Memory B cell (primary cell): Measurements from ENCODE around the gene MARCHF6.
"Not testable (repeated sequence)": the region's sequence is repeated elsewhere in the genome, so short reads cannot be mapped to it uniquely, and the experiment has no call there.

ENCODE experiments used
- ATAC-seq: fragments of 150-1000 bp; cut with Tn5 transposase; 2 replicates; pipeline ENCODE4 v1.10.0; 2021; ENCODE audit warnings: low read depth, mild to moderate bottlenecking, moderate library complexity
- DNase-seq, 2 donors: peaks; one replicate each; pipeline ENCODE4 v3.0.0; 2022; ENCODE audit warnings: low spot score in 2 of 2
- H3K27ac Mint-ChIP-seq: one replicate; pipeline ENCODE4 v1.8.0; 2022; ENCODE audit warnings: mild to moderate bottlenecking, moderate library complexity, mixed read lengths
- H3K27me3 Mint-ChIP-seq: one replicate; pipeline ENCODE4 v1.8.0; 2022; ENCODE audit warnings: mixed read lengths
- H3K36me3 Mint-ChIP-seq: one replicate; pipeline ENCODE4 v1.8.0; 2022; ENCODE audit warnings: mild to moderate bottlenecking, mixed read lengths
- H3K4me1 Mint-ChIP-seq: one replicate; pipeline ENCODE4 v1.8.0; 2022; ENCODE audit warnings: mixed read lengths
- H3K4me3 Mint-ChIP-seq: one replicate; pipeline ENCODE4 v1.8.0; 2022; ENCODE audit warnings: mild to moderate bottlenecking, moderate library complexity, mixed read lengths
- H3K9me3 Mint-ChIP-seq: one replicate; pipeline ENCODE4 v1.8.0; 2022; ENCODE audit warnings: mixed read lengths

Gene MARCHF6

DNA sequence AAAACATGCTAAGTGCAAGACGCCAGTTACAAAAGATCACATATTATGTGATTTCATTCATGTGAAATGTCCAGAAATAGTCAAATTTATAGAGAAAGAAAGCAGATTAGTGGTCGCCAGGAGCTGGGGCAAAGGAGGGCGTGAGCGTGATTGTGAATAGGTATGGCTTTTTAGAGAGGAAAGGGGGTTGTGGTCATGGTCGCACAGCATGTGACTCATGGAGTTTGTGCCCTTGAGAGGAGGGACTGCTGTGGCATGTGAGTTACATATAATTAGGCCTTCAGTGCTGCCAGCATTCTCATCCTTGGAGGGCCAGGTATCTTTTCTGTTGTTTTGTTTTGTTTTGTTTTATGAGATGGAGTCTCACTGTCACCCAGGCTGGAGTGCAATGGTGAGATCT is 21.2 kb upstream of the MARCHF6 start:
- ATAC-seq (no peak), DNase-seq (no peak)
- Mint-ChIP-seq H3K36me3 (no peaks in the 10 kb centered on the region), H3K4me1 (peaks cover 12% of the 10 kb centered on the region), H3K27ac (no peak overlapping the region), H3K9me3 (no peaks in the 10 kb centered on the region), H3K4me3 (no peak overlapping the region), H3K27me3 (peaks cover 21% of the 10 kb centered on the region)

DNA sequence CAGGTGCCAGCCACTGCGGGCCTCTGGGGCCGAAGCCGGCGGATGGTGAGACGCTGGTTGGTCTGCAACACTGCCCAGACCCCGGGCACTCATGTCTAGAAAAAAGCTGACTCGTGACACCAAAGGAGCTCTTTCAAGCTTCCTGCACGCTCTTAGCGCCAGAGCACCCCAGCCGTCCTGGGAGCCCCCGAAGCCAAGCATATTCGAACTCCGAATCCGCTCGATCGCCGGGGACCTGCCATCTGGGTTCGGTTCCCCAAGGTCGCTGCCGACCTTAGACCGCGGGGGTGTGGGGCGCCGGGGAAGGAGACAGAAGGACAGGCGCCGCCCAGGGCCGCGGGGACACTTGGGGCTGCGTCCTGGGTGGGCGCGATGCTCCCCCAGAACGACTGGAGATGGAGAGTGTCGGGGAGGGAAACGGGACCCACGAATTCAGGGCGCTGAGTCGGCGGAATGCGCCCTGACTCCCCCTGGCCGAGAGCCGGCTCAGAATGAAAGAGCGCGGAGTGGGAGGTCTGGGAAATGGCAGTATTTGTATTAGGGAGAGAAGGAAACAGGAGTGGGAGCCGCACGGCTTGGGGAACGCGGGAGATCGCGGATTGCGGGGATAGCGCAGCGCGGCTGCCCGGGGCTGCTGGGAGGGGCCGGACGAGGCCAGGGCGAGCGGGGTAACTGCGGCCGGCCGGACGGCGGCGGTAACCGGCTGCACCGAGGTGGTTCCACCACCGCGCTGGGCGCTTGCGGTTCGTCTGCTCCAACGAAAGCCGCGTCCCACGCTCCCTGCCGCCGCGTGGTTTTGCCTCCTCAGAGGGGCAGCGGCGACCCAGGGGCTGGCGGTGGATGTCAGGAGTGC is 20.1 kb upstream of the MARCHF6 start:
- Mint-ChIP-seq H3K4me1 (peaks cover 12% of the 10 kb centered on the region), H3K36me3 (no peaks in the 10 kb centered on the region), H3K4me3 (peak overlapping the region; percentile 87), H3K9me3 (no peaks in the 10 kb centered on the region), H3K27ac (no peak overlapping the region), H3K27me3 (peaks cover 21% of the 10 kb centered on the region)
- DNase-seq (peak in 1 of 2 donors; percentile 22), ATAC-seq (peak; percentile 67)

GRCh38 chr5:10334831-10335230 is 18.7 kb upstream of the MARCHF6 start:
- Mint-ChIP-seq H3K27ac (no peak overlapping the region), H3K36me3 (no peaks in the 10 kb centered on the region), H3K4me3 (no peak overlapping the region), H3K27me3 (peaks cover 21% of the 10 kb centered on the region), H3K4me1 (peaks cover 12% of the 10 kb centered on the region), H3K9me3 (no peaks in the 10 kb centered on the region)
- ATAC-seq (peak; percentile 44), DNase-seq (no peak)

GRCh38 chr5:10335711-10336470 is 17.6 kb upstream of the MARCHF6 start:
- no peak overlapping the region for H3K27ac Mint-ChIP-seq
- no peak for DNase-seq
- no peak overlapping the region for H3K4me3 Mint-ChIP-seq
- H3K27me3 Mint-ChIP-seq: peaks cover 21% of the 10 kb centered on the region
- H3K9me3 Mint-ChIP-seq: no peaks in the 10 kb centered on the region
- no peak for ATAC-seq
- peaks cover 12% of the 10 kb centered on the region for H3K4me1 Mint-ChIP-seq
- no peaks in the 10 kb centered on the region for H3K36me3 Mint-ChIP-seq

GRCh38 chr5:10337107-10337506 is 16.4 kb upstream of the MARCHF6 start:
- Mint-ChIP-seq H3K9me3 (no peaks in the 10 kb centered on the region), H3K27me3 (peaks cover 12% of the 10 kb centered on the region)
- no peak for DNase-seq

GRCh38 chr5:10337986-10338385 is 15.5 kb upstream of the MARCHF6 start:
- Mint-ChIP-seq H3K4me3 (no peak overlapping the region), H3K4me1 (peaks cover 12% of the 10 kb centered on the region), H3K27ac (no peak overlapping the region), H3K36me3 (no peaks in the 10 kb centered on the region), H3K9me3 (no peaks in the 10 kb centered on the region), H3K27me3 (peaks cover 10% of the 10 kb centered on the region)
- DNase-seq (no peak), ATAC-seq (no peak)

More at GRCh38 chr5:10337107-10337506, 16.4 kb upstream of the MARCHF6 start:
- Mint-ChIP-seq H3K27ac (no peak overlapping the region), H3K4me1 (peaks cover 12% of the 10 kb centered on the region), H3K36me3 (no peaks in the 10 kb centered on the region), H3K4me3 (no peak overlapping the region)
- no peak for ATAC-seq

- ATAC-seq (no peak), DNase-seq (no peak)
- H3K27me3 Mint-ChIP-seq: peaks cover 8% of the 10 kb centered on the region
- no peaks in the 10 kb centered on the region for H3K36me3 Mint-ChIP-seq
- no peaks in the 10 kb centered on the region for H3K9me3 Mint-ChIP-seq
- peaks cover 7% of the 10 kb centered on the region for H3K4me1 Mint-ChIP-seq
- H3K27ac Mint-ChIP-seq: no peak overlapping the region
- no peak overlapping the region for H3K4me3 Mint-ChIP-seq
Observed at GRCh38 chr5:10338686-10339057, 14.8 kb upstream of the MARCHF6 start.

DNA sequence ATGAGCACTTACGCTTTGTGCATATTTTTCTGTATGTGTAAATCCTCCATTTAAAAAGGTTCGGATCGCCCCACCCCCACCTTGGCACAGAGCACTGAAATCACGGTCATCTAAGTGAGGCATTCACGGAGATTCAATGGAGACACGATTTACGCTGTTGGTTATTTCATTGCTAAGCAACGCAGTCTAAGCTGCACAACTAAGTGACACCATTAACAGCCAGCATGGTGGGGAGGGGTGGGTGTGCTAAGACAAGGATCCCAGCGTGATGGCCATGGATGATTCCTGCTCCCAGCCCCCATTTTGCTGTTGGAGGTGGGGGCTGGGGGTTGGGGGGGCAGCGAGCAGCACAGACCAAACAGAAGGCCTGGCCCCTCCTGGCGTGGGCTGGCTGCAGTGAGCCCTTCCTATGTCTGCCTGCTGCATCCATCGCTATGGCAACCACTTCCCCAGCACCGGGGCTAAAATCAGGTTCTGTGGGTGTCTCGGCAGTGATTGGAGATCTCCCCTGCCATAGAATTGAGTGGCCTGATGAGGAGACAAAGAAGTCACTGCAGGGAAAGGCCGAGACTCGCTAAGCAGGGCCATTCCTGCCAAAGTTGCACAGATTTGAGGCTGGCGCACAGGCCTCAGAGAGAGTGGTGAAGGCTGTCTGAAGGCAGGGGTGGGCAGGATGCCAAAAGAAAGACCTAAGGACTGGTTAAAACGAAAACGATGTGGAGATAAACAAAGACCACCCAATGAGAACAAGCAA is 14.3 kb upstream of the MARCHF6 start:
- Mint-ChIP-seq H3K4me1 (peaks cover 7% of the 10 kb centered on the region), H3K27me3 (peaks cover 8% of the 10 kb centered on the region), H3K36me3 (no peaks in the 10 kb centered on the region), H3K9me3 (no peaks in the 10 kb centered on the region), H3K4me3 (no peak overlapping the region), H3K27ac (no peak overlapping the region)
- DNase-seq (no peak), ATAC-seq (no peak)

- Mint-ChIP-seq H3K36me3 (no peaks in the 10 kb centered on the region), H3K4me3 (no peak overlapping the region), H3K27me3 (peaks cover under 1% of the 10 kb centered on the region), H3K27ac (no peak overlapping the region), H3K4me1 (peaks cover under 1% of the 10 kb centered on the region), H3K9me3 (no peaks in the 10 kb centered on the region)
- DNase-seq: no peak
- ATAC-seq: no peak
Observed at GRCh38 chr5:10339958-10340357, 13.5 kb upstream of the MARCHF6 start.

DNA sequence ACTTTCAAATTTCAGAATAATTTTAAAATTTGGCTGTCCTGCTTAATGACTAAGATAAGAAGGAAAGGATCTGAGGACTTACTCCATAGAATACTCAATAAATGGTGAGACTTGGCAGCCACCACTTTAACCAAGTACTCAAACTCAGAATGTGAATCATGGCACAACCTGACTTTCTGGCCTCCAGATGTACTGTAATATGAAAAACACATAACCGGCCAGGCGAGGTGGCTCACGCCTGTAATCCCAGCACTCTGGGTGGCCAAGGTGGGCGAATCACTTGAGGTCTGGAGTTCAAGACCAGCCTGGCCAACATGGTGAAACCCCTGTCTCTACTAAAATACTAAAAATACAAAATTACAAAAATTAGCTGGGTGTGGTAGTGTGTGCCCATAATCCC is 10.0 kb upstream of the MARCHF6 start:
- DNase-seq (no peak), ATAC-seq (peak; percentile 6)
- Mint-ChIP-seq H3K4me3 (no peak overlapping the region), H3K4me1 (no peaks in the 10 kb centered on the region), H3K27ac (no peak overlapping the region), H3K36me3 (no peaks in the 10 kb centered on the region), H3K27me3 (no peaks in the 10 kb centered on the region), H3K9me3 (no peaks in the 10 kb centered on the region)

GRCh38 chr5:10344461-10345106 is 8.9 kb upstream of the MARCHF6 start:
- ATAC-seq: peak; percentile 14
- not testable (repeated sequence) for H3K27ac Mint-ChIP-seq, DNase-seq

DNA sequence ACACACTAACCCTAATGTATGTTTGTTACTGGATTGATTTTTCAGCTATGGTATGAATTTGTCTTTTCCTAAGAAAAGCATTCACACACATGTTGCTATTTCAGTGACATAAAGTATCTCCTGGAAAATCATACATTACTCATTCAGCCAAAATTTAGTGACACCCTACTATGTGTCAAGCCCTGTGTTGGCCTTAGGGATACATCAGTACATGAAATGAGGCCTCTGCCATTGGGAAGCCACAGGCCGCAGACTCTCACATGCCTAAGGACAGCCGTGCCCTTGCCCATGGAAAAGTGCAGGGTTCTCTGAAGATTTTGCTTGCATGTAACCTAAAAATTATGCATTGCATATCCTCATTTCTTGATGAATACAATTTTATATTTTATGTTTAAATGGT is 5.2 kb upstream of the MARCHF6 start:
- Mint-ChIP-seq H3K27me3 (no peaks in the 10 kb centered on the region), H3K27ac (no peak overlapping the region), H3K4me3 (no peak overlapping the region), H3K36me3 (no peaks in the 10 kb centered on the region), H3K4me1 (peaks cover 4% of the 10 kb centered on the region), H3K9me3 (no peaks in the 10 kb centered on the region)
- no peak for ATAC-seq
- DNase-seq: no peak

More at GRCh38 chr5:10344461-10345106, 8.9 kb upstream of the MARCHF6 start:
- H3K9me3 Mint-ChIP-seq, H3K36me3 Mint-ChIP-seq, H3K4me1 Mint-ChIP-seq, H3K27me3 Mint-ChIP-seq, H3K4me3 Mint-ChIP-seq: not testable (repeated sequence)

DNA sequence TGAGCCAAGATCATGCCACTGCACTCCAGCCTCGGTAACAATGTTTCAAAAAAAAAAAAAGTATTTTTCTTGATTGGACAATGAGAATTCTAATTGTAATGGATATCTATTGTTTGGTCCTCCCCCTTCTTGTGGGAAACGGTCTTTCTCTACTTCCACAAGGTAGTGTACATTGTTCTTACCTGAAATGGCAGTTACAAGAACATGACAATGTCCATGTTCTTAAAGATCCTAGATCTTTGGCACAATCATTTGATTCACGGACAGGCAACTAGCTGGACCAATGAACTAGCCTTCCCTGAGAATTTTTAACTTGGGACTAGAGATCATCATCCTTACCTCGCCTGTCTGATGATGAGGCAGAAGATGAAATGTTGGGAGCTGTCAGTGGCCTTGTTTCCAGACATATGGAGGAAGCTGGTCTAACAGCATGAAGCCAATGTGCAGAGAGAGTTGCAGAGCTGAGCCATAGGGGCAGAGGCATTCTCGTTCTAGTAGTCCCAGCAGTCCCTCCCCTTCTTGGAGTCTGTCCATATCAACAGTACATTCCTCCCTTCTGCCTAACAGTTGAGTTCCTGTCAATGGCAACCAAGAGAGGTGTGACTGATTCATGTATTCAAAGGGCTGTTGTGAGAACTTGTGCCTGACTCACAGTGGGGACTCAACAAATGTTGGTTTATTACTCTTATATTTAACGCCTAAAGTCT is 2.1 kb upstream of the MARCHF6 start:
- no peak overlapping the region for H3K4me3 Mint-ChIP-seq
- no peaks in the 10 kb centered on the region for H3K36me3 Mint-ChIP-seq
- H3K4me1 Mint-ChIP-seq: peaks cover 12% of the 10 kb centered on the region
- no peaks in the 10 kb centered on the region for H3K27me3 Mint-ChIP-seq
- no peak for DNase-seq
- no peak for ATAC-seq
- H3K9me3 Mint-ChIP-seq: no peaks in the 10 kb centered on the region
- peak overlapping the region; percentile 78 for H3K27ac Mint-ChIP-seq
